HG03442 (cell line): Measurements from ENCODE around the gene MAPKAPK2.
A peak's percentile ranks its signal among the peaks of the same experiment; 100 is the strongest.

Experiments used
- ATAC-seq: cut with Tn5 transposase; IDR thresholded peaks from one replicate; pipeline ENCODE4 v1.9.1; 2021; ENCODE audit warnings: mild to moderate bottlenecking, moderate library complexity; ENCODE audit not compliant: unreplicated experiment

The MAPKAPK2 gene

DNA sequence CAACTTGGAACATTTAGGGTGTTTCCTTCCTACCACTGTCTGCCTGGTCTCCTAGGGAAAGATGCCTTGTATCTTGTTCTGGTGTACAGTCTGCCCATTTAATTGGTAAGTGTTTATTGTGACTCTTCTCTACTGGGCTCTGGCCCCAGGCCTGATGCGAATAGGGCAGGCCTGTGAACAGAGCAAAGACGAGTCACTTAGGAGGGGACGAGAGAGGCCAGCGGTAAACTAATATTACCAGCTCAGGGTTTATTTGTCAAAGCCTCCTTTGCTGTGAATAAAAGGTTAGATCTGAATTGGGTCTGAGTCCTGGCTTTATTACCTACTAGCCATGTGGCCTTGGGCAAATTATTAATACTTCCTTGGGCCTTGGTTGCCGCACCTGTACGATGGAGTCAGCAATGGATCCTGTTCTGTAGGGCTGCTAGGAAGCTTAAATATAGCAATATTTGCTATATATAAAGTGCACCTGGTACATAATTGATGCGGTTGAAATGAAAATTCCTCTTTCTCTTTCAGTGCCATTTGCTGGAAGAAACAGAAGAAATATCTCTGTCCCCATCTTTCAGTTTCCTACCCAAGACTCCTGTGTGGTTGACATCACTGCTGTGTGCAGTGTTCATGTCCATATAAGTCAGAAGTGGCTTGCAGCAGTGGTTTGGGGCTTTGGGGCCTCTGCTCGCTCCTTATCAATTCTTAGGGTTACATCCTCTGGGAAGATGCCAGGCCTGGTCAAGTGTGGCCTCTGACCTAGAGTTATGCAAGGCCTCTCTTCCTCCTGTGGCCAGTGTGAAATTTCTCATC lies 32.4 kb downstream of the MAPKAPK2 start:
- peak; percentile 68 for ATAC-seq

GRCh38 chr1:206717674-206717989 lies 32.9 kb downstream of the MAPKAPK2 start:
- ATAC-seq: no peak

- ATAC-seq: no peak
These were observed 34.6 kb downstream of the MAPKAPK2 start for GRCh38 chr1:206719169-206719839.

GRCh38 chr1:206721454-206721853 lies 36.7 kb downstream of the MAPKAPK2 start:
- no peak for ATAC-seq

DNA sequence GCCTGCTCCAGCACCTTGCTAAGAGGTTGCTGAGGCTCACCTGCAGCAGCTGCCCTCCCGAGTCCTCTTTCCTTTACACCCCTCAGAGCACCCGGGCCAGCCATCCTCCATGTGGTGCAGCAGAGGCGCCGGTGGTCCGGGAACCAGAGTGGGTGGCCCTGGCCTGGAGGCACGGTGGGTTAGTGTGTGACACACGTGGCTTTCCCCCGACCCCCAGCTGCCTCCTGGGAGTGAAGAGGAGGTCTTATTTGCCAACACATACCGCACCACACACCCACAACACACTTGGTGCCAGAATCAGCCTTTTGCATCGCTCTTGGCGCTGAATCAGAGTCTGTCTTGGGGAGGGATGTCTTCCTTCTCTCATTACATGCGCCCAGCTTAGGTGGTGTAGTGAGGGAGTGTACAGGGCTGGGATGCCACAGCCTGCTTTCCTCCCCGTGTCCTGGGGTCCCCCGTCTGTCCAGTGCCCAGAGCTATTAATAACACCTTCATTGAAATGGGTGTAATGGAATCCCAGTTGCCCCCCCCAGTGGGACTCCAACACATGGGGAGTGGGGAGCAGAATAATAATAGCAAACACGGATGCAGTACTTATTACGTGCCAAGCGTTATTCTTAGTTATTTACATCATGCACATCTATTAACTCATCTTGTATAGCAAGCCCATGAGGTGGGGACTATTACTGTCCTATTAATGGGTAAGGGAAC lies 38.2 kb downstream of the MAPKAPK2 start:
- no peak for ATAC-seq

- no peak for ATAC-seq
These were observed 38.7 kb downstream of the MAPKAPK2 start for GRCh38 chr1:206723462-206723804.

GRCh38 chr1:206723805-206724472 lies 39.2 kb downstream of the MAPKAPK2 start:
- ATAC-seq: no peak

DNA sequence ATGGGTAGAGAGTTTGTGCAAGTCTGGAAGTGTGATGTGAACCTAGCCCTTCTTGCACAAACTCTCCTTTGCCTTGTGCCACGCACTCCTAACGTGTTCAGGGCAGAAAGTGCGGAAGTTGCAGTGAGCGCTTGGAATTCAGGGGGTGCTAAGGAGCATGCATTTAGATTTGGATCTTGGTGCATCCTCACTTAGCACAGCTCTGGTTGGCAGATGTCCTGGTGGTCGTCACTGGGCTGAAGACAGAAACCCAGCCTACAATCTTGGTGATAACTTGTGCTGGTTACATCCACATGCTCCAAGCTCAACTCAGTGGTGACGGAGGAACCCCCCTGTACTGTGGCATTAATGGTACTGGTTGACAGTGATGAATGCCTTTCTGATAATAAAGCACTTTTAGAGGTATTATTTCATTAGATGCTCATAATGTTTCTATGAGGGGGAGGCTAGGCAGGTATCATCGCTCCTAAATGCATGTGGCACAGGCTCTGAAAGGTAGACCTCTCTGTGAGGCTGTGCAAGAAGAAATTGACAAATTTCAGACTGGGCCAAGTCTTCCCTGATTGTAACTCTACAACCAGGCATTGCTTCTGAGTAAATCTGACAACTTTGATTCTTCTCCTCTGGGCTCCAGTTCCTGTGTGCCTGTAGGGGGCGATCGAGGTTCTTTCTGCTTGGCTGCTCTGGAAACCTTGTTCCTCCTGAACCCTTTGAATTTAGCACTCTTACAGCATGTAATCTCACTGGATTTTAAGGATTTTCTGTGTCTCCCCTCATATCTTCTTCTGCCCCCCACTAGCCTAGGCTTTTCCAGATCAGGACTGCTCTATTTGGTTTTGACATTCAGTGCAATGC lies 40.6 kb downstream of the MAPKAPK2 start:
- no peak for ATAC-seq

GRCh38 chr1:206727981-206728696 lies 43.4 kb downstream of the MAPKAPK2 start:
- ATAC-seq: no peak

DNA sequence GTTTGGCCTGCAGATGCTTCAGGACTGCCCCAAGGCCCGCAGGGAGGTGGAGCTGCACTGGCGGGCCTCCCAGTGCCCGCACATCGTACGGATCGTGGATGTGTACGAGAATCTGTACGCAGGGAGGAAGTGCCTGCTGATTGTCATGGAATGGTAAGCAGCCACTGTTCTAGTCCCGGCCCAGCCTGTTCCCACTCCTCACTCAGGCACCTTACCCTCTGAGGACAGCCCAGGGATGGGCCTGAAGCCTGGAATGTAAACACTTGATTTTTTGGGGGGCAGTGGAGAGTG lies 43.9 kb downstream of the MAPKAPK2 start:
- ATAC-seq: no peak

DNA sequence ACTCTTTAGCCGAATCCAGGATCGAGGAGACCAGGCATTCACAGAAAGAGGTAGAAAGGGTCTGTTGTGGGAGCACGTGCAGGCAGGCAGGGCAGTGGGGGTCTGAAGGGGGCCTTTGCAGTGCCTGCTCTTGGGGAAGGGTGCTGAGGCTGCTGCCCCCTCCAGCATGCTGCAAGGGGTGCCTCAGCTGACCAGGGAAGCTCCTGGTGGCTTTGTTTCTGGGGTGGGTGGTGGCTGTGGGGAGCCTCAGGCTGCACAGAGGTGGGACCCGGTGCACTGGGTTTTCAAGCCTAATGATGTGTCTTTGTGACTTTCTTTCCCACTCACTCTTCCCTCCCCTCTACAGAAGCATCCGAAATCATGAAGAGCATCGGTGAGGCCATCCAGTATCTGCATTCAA lies 44.3 kb downstream of the MAPKAPK2 start:
- ATAC-seq: no peak

GRCh38 chr1:206729507-206729906 lies 44.8 kb downstream of the MAPKAPK2 start:
- ATAC-seq: no peak

- ATAC-seq: no peak
These were observed 47.8 kb downstream of the MAPKAPK2 start for GRCh38 chr1:206732508-206732907.

GRCh38 chr1:206732992-206733391 lies 48.3 kb downstream of the MAPKAPK2 start:
- ATAC-seq: no peak

- no peak for ATAC-seq
These were observed 49.9 kb downstream of the MAPKAPK2 start for GRCh38 chr1:206734499-206735142.

- no peak for ATAC-seq
These were observed 50.9 kb downstream of the MAPKAPK2 start for GRCh38 chr1:206735553-206736031.

DNA sequence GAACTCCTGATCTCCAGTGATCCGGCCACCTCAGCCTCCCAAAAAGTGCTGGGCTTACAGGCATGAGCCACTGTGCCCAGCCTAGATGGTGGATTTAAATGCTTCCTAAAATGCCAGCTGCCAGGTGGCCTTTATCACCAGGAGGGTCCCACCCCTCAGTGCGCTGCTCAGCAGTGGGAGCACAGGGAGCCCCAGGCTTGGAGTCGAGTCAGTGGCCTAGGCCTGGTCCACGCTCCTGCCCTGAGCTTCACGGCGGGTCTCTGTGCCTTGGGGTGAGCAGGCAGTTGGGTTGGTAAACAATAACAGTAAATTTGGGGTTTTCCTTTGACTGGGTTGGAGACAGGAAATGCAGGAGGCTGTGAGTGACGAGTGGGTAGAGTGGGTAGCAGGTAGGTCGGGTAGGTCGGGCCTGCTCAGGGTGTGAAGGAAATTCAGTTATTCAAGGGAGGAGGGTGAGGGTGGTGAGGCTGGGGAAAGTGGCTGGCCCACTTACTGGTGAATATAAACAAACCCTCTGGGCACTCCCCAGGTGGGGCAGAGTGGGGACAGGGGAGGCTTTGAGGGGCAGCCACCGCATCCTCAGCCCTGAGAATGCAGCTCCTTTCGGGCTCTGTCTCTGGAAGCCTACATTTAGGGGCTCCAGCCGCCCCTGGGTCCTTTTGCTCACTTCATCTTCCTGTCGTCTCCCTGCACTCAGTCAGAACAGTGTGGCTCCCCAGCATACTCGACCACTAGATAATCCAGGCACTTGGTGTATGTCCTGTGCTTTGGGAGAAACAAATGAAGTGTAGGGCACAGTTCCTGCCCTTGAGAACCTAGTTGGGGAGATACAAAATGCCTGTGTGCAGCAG lies 52.4 kb downstream of the MAPKAPK2 start:
- no peak for ATAC-seq

GRCh38 chr1:206737729-206738201 lies 53.1 kb downstream of the MAPKAPK2 start:
- ATAC-seq: no peak
